HEK293 (cell line): ENCODE data around the gene MFAP5.
A peak's percentile ranks its signal among the peaks of the same experiment; 100 is the strongest.

Source experiments
- GLIS2 ChIP-seq: fragments of 450-650 bp; formaldehyde crosslinking; IDR thresholded peaks from 2 replicates; pipeline ENCODE4 v1.5.1; 2016; ENCODE audit warnings: missing biosample characterization, missing genetic modification characterization
- INSM2 ChIP-seq: fragments of 450-650 bp; formaldehyde crosslinking; IDR thresholded peaks from 2 replicates; pipeline ENCODE4 v1.5.1; 2016; ENCODE audit warnings: missing biosample characterization, missing genetic modification characterization
- KLF10 ChIP-seq: fragments of 450-650 bp; IDR thresholded peaks from 2 replicates; pipeline ENCODE4 v1.5.1; 2018; ENCODE audit warnings: missing biosample characterization, mild to moderate bottlenecking, missing genetic modification characterization
- KLF7 ChIP-seq: fragments of 450-650 bp; formaldehyde crosslinking; IDR thresholded peaks from 2 replicates; pipeline ENCODE4 v1.5.1; 2016; ENCODE audit warnings: missing biosample characterization, missing genetic modification characterization, borderline replicate concordance
- MYNN ChIP-seq: fragments of 450-650 bp; formaldehyde crosslinking; IDR thresholded peaks from 2 replicates; pipeline ENCODE4 v1.5.1; 2016; ENCODE audit warnings: missing biosample characterization, missing genetic modification characterization, borderline replicate concordance
- OVOL3 ChIP-seq: fragments of 450-650 bp; formaldehyde crosslinking; IDR thresholded peaks from 2 replicates; pipeline ENCODE4 v1.5.1; 2016; ENCODE audit warnings: missing biosample characterization, missing genetic modification characterization
- PRDM10 ChIP-seq: fragments of 450-650 bp; formaldehyde crosslinking; IDR thresholded peaks from 2 replicates; pipeline ENCODE4 v1.5.1; 2016; ENCODE audit warnings: missing biosample characterization, missing genetic modification characterization
- PRDM6 ChIP-seq: fragments of 450-650 bp; formaldehyde crosslinking; IDR thresholded peaks from 2 replicates; pipeline ENCODE4 v1.5.1; 2017; ENCODE audit warnings: missing biosample characterization, missing genetic modification characterization
- SALL2 ChIP-seq: fragments of 450-650 bp; formaldehyde crosslinking; IDR thresholded peaks from 2 replicates; pipeline ENCODE4 v1.5.0; 2017; ENCODE audit warnings: missing biosample characterization, mild to moderate bottlenecking, missing genetic modification characterization, borderline replicate concordance
- ZBTB26 ChIP-seq: fragments of 450-650 bp; formaldehyde crosslinking; optimal IDR thresholded peaks from 2 replicates; pipeline ENCODE3; 2016; ENCODE audit warnings: missing biosample characterization, mild to moderate bottlenecking, missing genetic modification characterization
- ZBTB49 ChIP-seq: fragments of 450-650 bp; formaldehyde crosslinking; IDR thresholded peaks from 2 replicates; pipeline ENCODE4 v1.5.1; 2016; ENCODE audit warnings: missing biosample characterization, missing genetic modification characterization, low read depth
- ZBTB8A ChIP-seq: fragments of 450-650 bp; formaldehyde crosslinking; IDR thresholded peaks from 2 replicates; pipeline ENCODE4 v1.5.1; 2016; ENCODE audit warnings: missing biosample characterization, missing genetic modification characterization
- ZFP3 ChIP-seq: fragments of 450-650 bp; formaldehyde crosslinking; IDR thresholded peaks from 2 replicates; pipeline ENCODE4 v1.5.1; 2016; ENCODE audit warnings: low read depth, missing biosample characterization, missing genetic modification characterization
- ZNF132 ChIP-seq: fragments of 450-650 bp; formaldehyde crosslinking; IDR thresholded peaks from 2 replicates; pipeline ENCODE4 v1.5.1; 2017; ENCODE audit warnings: missing biosample characterization, missing genetic modification characterization, borderline replicate concordance
- ZNF280D ChIP-seq: fragments of 450-650 bp; formaldehyde crosslinking; IDR thresholded peaks from 2 replicates; pipeline ENCODE4 v1.5.1; 2016; ENCODE audit warnings: missing biosample characterization, missing genetic modification characterization
- ZNF350 ChIP-seq: fragments of 450-650 bp; formaldehyde crosslinking; IDR thresholded peaks from 2 replicates; pipeline ENCODE4 v1.5.0; 2017; ENCODE audit warnings: missing biosample characterization, mild to moderate bottlenecking, missing genetic modification characterization
- ZNF426 ChIP-seq: fragments of 450-650 bp; formaldehyde crosslinking; IDR thresholded peaks from 2 replicates; pipeline ENCODE4 v1.5.1; 2017; ENCODE audit warnings: missing biosample characterization, missing genetic modification characterization, mild to moderate bottlenecking, inconsistent platforms, moderate library complexity
- ZNF513 ChIP-seq: fragments of 450-650 bp; IDR thresholded peaks from 2 replicates; pipeline ENCODE4 v1.5.1; 2018; ENCODE audit warnings: missing biosample characterization, missing genetic modification characterization
- ZNF585B ChIP-seq: fragments of 450-650 bp; formaldehyde crosslinking; IDR thresholded peaks from 2 replicates; pipeline ENCODE4 v1.5.1; 2016; ENCODE audit warnings: missing biosample characterization, missing genetic modification characterization
- ZNF692 ChIP-seq: fragments of 450-650 bp; formaldehyde crosslinking; IDR thresholded peaks from 2 replicates; pipeline ENCODE4 v1.5.1; 2016; ENCODE audit warnings: missing biosample characterization, missing genetic modification characterization

The MFAP5 gene

GRCh38 chr12:8697476-8698131, 35.0 kb upstream of the MFAP5 start, which contains the start of gene RIMKLB (continued):
- TF ChIP-seq ZBTB26 (tag by site-specific recombination) (peak; percentile 97), ZFP3 (no peak), ZNF513 (tag by site-specific recombination) (no peak), OVOL3 (tag by site-specific recombination) (0 out of 2 replicates have a peak, but pooled peaks have one; percentile 48), ZBTB49 (tag by site-specific recombination) (no peak), ZNF585B (tag by site-specific recombination) (no peak), ZNF692 (tag by site-specific recombination) (peak; percentile 41), INSM2 (tag by site-specific recombination) (peak; percentile 46), GLIS2 (peak; percentile 85), ZBTB8A (tag by site-specific recombination) (peak; percentile 87), ZNF350 (tag by site-specific recombination) (no peak), SALL2 (tag by site-specific recombination) (no peak), PRDM6 (tag by site-specific recombination) (no peak), ZNF132 (tag by site-specific recombination) (no peak), KLF10 (peak; percentile 87), ZNF280D (tag by site-specific recombination) (no peak), PRDM10 (peak; percentile 88), ZNF426 (tag by site-specific recombination) (no peak), MYNN (no peak), KLF7 (tag by site-specific recombination) (peak; percentile 56)
